HepG2 (cell line): Measurements from ENCODE around the gene SH2D7. TPM values are rescaled to one million over a fixed set of nuclear protein-coding genes. Genes with fewer than 3 reads are reported as not detected.

ENCODE experiments used
- CCAR2 ChIP-seq: fragments of 200-400 bp; formaldehyde crosslinking; optimal IDR thresholded peaks from 2 replicates; pipeline ENCODE3; 2018; ENCODE audit warnings: low read depth, mild to moderate bottlenecking, low read length, moderate library complexity
- CCDC6 ChIP-seq: sonication (generic); formaldehyde crosslinking; IDR thresholded peaks from 2 replicates; pipeline ENCODE4 v1.8.1; 2022; ENCODE audit warnings: mild to moderate bottlenecking, missing genetic modification reagents, moderate library complexity
- DPF2 ChIP-seq: sonication (generic); formaldehyde crosslinking; IDR thresholded peaks from 2 replicates; pipeline ENCODE4 v1.4.0; 2020; ENCODE audit warnings: mild to moderate bottlenecking, low read depth, missing genetic modification reagents, borderline replicate concordance
- E2F2 ChIP-seq: sonication (generic); formaldehyde crosslinking; IDR thresholded peaks from 2 replicates; pipeline ENCODE4 v1.4.0; 2020; ENCODE audit warnings: missing genetic modification reagents, borderline replicate concordance
- FLYWCH1 ChIP-seq: sonication (generic); formaldehyde crosslinking; IDR thresholded peaks from 2 replicates; pipeline ENCODE4 v1.8.1; 2023; ENCODE audit warnings: mild to moderate bottlenecking, missing genetic modification reagents
- HIVEP1 ChIP-seq: sonication (generic); formaldehyde crosslinking; IDR thresholded peaks from 2 replicates; pipeline ENCODE4 v1.4.0; 2020; ENCODE audit warnings: mild to moderate bottlenecking, missing genetic modification reagents
- MIER2 ChIP-seq: IDR thresholded peaks from 2 replicates; pipeline ENCODE4 v1.6.1; 2016; ENCODE audit warnings: missing biosample characterization, missing genetic modification reagents
- NFAT5 ChIP-seq: sonication (generic); formaldehyde crosslinking; IDR thresholded peaks from 2 replicates; pipeline ENCODE4 v1.4.0; 2020; ENCODE audit warnings: missing genetic modification reagents
- NR0B2 ChIP-seq: sonication (generic); formaldehyde crosslinking; IDR thresholded peaks from 2 replicates; pipeline ENCODE4 v1.4.0; 2020; ENCODE audit warnings: mild to moderate bottlenecking, missing genetic modification reagents
- PBX2 ChIP-seq: IDR thresholded peaks from 2 replicates; pipeline ENCODE4 v1.6.1; 2016; ENCODE audit warnings: control low read depth
- STAG1 ChIP-seq: sonication (generic); formaldehyde crosslinking; IDR thresholded peaks from 2 replicates; pipeline ENCODE4 v1.4.0; 2020; ENCODE audit warnings: missing genetic modification reagents
- ZBTB10 ChIP-seq: sonication (generic); formaldehyde crosslinking; IDR thresholded peaks from 2 replicates; pipeline ENCODE4 v1.4.0; 2020; ENCODE audit warnings: missing genetic modification reagents, borderline replicate concordance
- ZGPAT ChIP-seq: IDR thresholded peaks from 2 replicates; pipeline ENCODE4 v1.6.1; 2016; ENCODE audit warnings: mild to moderate bottlenecking
- ZNF441 ChIP-seq: sonication (generic); formaldehyde crosslinking; IDR thresholded peaks from 2 replicates; pipeline ENCODE4 v1.7.0; 2021; ENCODE audit warnings: missing genetic modification reagents, borderline replicate concordance
- ZNF546 ChIP-seq: sonication (generic); formaldehyde crosslinking; conservative IDR thresholded peaks from 2 replicates; pipeline ENCODE4 v1.8.1; 2023; ENCODE audit warnings: mild to moderate bottlenecking, missing genetic modification reagents
- ZNF605 ChIP-seq: sonication (generic); formaldehyde crosslinking; IDR thresholded peaks from 2 replicates; pipeline ENCODE4 v1.8.0; 2022; ENCODE audit warnings: mild to moderate bottlenecking, missing genetic modification reagents
- ZNF790 ChIP-seq: sonication (generic); formaldehyde crosslinking; IDR thresholded peaks from 2 replicates; pipeline ENCODE4 v1.8.0; 2022; ENCODE audit warnings: missing genetic modification reagents, mild to moderate bottlenecking, borderline replicate concordance
- polyA plus RNA-seq, 8 experiments: library from polyadenylated mRNA; depleted of rRNA in 3 of 8; stranded (reverse) in 7 of 8; unstranded in 1 of 8; fragments of >200 nt; fragmentation: Illumina TruSeq in 4 of 8; extraction: Trizol in 4 of 8; gene quantifications; 2 replicates each; pipeline versions ENCODE4 v1.2.1 to v1.2.3, GENCODE V29; 2011 to 2016; ENCODE audit warnings: low read depth in 4 of 8, missing spikeins in 1 of 8, mixed read lengths in 1 of 8; ENCODE audit not compliant: insufficient read depth in 1 of 8
- total RNA-seq, 5 experiments: library from RNA; depleted of rRNA; stranded (reverse); fragments of >200 nt; fragmentation: Illumina TruSeq; extraction: Trizol; gene quantifications; 2 replicates each; pipeline ENCODE4 v1.2.3, GENCODE V29; 2016; ENCODE audit warnings: low read depth in 1 of 5

Gene SH2D7
- total and polyA plus RNA-seq, 2 of the 13 experiments (the other 11 are each of a cell fraction or from before 2014, with no cell fraction given), result not detected

- TF ChIP-seq PBX2 (peak; percentile 56; the same call in 1 of the 2 replicates), DPF2 (CRISPR knock-in tag) (peak; percentile 89), HIVEP1 (CRISPR knock-in tag) (peak; percentile 83), ZNF605 (CRISPR knock-in tag) (peak; percentile 98), ZBTB10 (CRISPR knock-in tag) (no peak), STAG1 (peak; percentile 25; the same call in 1 of the 2 replicates), ZGPAT (peak; percentile 98), ZNF546 (CRISPR knock-in tag) (no peak), MIER2 (CRISPR knock-in tag) (peak; percentile 86), FLYWCH1 (CRISPR knock-in tag) (no peak), ZNF790 (CRISPR knock-in tag) (no peak), E2F2 (CRISPR knock-in tag) (no peak), CCAR2 (peak; percentile 81), ZNF441 (CRISPR knock-in tag) (peak; percentile 74), CCDC6 (CRISPR knock-in tag) (peak; percentile 93), NFAT5 (CRISPR knock-in tag) (peak; percentile 35; the same call in 1 of the 2 replicates), NR0B2 (CRISPR knock-in tag) (0 out of 2 replicates have a peak, but pooled peaks have one; percentile 41)
Measured at GRCh38 chr15:78065284-78065872, 27.0 kb upstream of the SH2D7 start (continued).
